HG03460 (cell line): ENCODE results near the gene CYP2R1.
A peak's percentile ranks its signal among the peaks of the same experiment; 100 is the strongest.

Source experiments
- ATAC-seq: cut with Tn5 transposase; IDR thresholded peaks from one replicate; pipeline ENCODE4 v1.9.1; 2021; ENCODE audit not compliant: unreplicated experiment

CYP2R1 gene, protein sequence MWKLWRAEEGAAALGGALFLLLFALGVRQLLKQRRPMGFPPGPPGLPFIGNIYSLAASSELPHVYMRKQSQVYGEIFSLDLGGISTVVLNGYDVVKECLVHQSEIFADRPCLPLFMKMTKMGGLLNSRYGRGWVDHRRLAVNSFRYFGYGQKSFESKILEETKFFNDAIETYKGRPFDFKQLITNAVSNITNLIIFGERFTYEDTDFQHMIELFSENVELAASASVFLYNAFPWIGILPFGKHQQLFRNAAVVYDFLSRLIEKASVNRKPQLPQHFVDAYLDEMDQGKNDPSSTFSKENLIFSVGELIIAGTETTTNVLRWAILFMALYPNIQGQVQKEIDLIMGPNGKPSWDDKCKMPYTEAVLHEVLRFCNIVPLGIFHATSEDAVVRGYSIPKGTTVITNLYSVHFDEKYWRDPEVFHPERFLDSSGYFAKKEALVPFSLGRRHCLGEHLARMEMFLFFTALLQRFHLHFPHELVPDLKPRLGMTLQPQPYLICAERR

DNA sequence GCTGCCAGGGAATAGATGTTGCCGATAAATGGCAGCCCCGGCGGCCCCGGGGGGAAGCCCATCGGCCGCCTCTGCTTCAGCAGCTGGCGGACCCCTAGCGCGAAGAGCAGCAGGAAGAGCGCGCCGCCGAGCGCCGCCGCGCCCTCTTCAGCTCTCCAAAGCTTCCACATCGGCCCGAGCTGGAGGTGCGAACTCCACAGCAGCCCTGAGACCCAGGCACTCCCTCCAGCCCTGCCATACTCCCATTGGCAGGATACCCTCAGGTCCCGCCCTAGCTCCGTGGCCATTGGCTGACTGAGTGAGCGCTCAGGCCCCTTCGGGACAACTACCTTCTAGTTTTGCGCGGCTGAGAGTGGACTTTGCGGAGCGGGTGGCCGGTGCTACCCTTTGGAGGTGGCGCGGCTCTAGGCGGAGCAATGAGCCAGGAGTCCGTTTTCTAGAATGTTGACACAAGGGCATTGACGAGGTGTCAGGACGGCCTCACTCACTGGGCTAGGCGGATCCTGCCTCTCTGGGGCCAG, at the start of gene CYP2R1:
Gene CYP2R1 (minus strand): TSS at position 196 of the 521 bp plus-strand sequence. CDS start 26 bp downstream, at position 170.
- peak; percentile 92 for ATAC-seq

DNA sequence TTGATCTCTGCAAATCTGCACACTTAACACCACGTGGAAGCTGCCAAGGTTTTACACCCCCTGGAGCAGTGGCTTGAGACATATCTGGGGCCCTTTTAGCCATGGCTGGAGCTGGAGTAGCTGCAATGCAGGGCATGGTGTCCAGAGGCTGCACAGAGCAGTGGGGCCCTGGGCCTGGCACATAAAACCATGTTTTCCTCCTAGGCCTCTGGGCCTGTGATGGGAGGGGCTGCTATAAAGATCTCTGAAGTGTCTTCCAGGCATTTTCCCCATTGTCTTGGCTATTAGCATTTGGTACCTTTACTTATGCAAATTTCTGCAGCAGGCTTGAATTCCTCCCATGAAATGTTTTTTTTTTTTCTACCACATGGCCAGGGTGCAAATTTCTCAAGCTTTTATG, 46.9 kb upstream of the CYP2R1 start:
- no peak for ATAC-seq

DNA sequence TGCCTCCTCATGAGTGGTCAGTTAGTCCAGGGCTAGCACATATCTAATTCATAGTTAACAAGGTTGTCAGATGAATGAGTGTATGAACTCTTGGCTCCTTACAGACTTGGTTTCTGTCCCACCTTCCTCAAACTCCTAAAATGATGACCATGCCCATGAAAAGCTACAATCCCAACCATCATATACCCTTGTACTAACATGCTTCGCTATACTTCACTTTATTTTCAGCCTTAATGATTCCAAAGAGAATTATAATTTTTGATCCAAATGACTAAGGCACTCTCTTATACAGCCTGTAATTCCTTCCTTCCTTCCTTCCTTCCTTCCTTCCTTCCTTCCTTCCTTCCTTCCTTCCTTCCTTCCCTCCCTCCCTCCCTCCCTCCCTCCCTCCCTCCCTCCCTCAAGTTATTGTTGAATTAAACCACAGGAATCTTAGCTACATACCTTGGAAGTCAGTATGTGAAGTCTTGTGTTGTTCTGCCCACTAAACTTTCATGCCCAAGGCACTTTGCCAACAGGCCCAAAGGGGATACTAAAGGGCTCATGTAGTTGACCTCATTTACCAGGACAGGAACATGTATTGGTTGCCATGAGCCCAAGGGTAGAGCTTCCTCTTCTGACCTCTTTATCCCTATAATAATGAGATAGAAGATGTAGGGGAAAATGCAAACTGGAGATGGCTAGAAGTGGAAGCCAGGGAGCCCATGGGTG, 42.8 kb upstream of the CYP2R1 start:
- no peak for ATAC-seq

- ATAC-seq = no peak
Observed at GRCh38 chr11:14932447-14932846, 40.4 kb upstream of the CYP2R1 start.

GRCh38 chr11:14930369-14930768, 38.3 kb upstream of the CYP2R1 start:
- no peak for ATAC-seq

DNA sequence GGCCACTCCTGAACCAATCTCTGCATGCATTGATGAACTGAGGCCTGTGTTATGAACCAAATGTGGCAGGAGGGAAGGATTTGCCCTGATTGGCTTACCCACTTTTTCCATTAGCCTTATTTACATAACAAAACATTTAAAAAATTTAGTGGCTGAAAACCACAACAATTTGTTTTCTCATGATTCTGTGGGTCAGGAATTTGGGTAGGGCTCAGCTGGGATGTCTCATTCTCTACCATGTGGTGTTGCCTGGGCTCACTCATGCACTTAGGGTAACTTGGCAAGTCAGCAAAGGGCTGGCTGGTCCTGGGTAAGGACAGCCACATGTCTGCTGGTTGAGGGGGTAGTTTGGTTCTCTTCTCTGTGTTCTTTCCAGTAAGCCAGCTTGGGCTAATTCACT, 35.1 kb upstream of the CYP2R1 start:
- no peak for ATAC-seq

GRCh38 chr11:14924318-14924717, 32.3 kb upstream of the CYP2R1 start:
- no peak for ATAC-seq

- ATAC-seq = no peak
Observed at GRCh38 chr11:14916403-14916802, 24.4 kb upstream of the CYP2R1 start.

- no peak for ATAC-seq
Observed at GRCh38 chr11:14914536-14914935, 22.5 kb upstream of the CYP2R1 start.

DNA sequence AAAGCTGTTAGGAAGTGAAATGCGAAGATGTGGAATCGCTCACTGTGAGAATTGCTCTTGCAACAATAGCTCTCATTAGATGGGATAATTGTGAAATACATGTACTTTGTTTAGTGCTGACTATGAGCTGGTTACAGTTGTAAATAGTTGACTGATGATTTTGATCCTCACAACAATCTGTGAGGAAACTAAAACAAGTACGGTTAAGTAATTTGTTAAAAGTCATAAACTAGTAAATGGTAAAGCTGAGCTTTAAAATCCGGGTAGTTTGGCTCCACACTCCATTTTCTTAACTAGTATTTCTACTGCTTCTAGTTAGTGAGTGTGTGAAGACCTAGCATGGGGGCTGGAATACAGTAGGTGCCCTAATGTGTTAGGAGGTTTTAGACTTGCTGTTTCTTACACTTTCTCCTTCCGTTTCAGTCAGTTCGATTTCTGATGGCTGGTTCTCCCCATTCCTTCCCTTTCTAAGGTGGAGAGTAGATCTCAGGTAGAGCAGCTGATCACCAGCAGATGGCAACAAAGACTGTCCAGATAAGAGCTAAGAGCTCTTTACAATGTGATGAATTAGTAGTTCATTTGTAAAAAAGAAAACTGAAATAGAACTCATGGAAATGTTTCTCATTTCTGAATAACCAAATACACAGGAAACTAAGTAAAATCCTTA, 16.3 kb upstream of the CYP2R1 start:
- ATAC-seq = no peak

- ATAC-seq = peak; percentile 43
Observed at GRCh38 chr11:14907411-14908213, 15.6 kb upstream of the CYP2R1 start.

GRCh38 chr11:14906993-14907392, 15.0 kb upstream of the CYP2R1 start:
- ATAC-seq = no peak

DNA sequence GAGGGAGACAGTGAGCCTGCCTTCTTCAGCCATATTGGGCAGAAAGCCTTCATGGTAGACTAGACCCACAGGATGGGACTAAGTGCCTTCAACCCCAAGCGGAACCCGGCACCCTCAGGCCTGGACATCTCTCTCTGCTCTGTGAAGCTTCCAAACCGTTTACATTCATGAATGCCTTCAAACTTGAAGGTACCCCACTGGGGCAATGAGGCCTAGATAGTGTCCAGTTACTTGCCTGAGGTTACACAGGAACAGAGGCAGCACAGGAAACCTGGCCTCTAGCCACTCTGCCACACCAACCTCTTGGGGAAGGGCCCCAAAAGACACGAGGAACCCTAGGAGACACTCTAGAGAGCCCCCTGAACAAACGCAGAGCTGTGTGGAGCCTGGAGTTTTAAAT, 14.5 kb upstream of the CYP2R1 start:
- no peak for ATAC-seq

DNA sequence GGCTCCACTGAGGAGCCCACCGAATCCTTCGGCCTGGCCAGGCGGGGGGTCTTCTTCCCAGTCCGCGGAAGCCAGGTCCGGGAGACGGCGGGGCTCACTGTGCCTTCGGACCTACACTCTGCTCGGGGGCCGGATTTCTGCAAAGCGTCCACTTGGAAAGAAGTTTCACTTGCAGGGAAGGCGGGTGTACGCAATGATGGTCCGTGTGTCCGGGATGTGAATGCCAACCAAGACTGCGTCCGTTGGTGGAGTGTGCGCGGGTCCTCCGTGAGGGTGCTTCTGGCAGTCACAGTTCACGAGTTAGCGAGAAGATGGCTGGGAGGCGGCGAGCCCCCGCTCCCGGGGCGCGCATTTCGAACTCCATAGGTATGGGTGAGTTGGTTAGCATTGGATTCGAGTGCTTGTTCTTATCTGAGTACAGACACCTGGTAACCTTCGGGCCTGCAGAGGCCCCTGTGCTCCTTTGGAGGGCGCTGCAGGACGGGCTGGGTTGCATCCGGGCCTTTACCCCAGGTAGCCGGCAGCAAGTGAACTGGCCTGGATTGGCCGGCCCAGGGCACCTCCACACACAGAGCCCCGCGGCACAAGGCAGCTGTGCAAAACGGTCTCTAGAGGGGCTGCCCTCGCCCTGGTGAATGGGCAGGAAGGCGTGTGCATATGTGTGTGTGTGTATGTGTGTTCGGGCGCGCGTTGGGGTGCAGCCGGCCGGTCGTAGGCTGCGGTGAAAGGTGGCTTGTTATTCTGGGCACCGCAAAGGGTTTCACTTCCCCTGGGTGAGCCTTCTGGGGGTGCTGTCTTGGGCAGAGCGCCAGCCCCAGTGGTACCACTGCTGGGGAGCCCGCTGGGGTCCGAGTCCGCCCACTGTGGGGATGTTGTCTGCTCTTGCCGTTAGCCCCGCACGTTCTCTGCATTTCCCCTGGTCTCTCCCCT, 13.3 kb upstream of the CYP2R1 start:
- ATAC-seq = peak; percentile 64

GRCh38 chr11:14904745-14905103, 12.7 kb upstream of the CYP2R1 start:
- peak; percentile 43 for ATAC-seq

- no peak for ATAC-seq
Observed at GRCh38 chr11:14902650-14903350, 10.8 kb upstream of the CYP2R1 start.

DNA sequence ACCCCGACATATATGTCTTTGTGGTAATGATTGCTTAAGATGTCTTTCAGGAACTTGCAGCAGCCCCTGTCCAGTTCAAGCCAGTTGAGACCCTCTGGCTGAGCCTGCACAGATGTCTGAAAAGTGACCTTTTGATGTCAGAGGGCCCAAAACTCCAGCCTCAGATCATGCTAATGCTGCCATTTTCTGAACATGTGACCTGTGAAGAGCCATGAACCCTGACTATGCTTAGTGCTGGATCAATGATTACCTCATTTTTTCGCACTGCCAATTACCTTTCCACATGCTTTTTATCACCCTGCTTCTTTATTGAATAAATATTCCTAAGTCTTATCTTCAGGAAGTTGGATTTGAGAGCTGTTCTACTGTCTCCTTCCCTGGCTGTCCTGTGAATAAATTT, 6.9 kb upstream of the CYP2R1 start:
- ATAC-seq = no peak

GRCh38 chr11:14898355-14898754, 6.3 kb upstream of the CYP2R1 start:
- no peak for ATAC-seq
